CD8-positive, alpha-beta memory T cell (primary cell): ENCODE results near the gene COL25A1. TPM values are rescaled to one million over a fixed set of nuclear protein-coding genes. Genes with fewer than 3 reads are reported as not detected.
"Not testable (repeated sequence)": the region's sequence is repeated elsewhere in the genome, so short reads cannot be mapped to it uniquely, and the experiment has no call there.

ENCODE experiments used
- CTCF ChIA-PET: fragments of 350-600 bp; sonication (Branson Sonifier 250); formaldehyde crosslinking; loops from one replicate; lab custom pipeline; 2021; ENCODE audit warnings: antibody characterized with exemption; lab: Charles Lee
- POLR2A ChIA-PET: fragments of 350-600 bp; sonication (Branson Sonifier 250); formaldehyde crosslinking; loops from one replicate; lab custom pipeline; 2021; ENCODE audit warnings: antibody characterized with exemption; lab: Charles Lee
- DNase-seq, 5 donors: peaks; one replicate each; pipeline versions ENCODE4 v3.0.0 to v3.0.0-alpha.2; 2020 to 2022; ENCODE audit warnings: mixed read lengths in 1 of 5
- H3K27ac ChIP-seq: one replicate; pipeline ENCODE4 v1.7.0; 2013; ENCODE audit warnings: low read depth, mild to moderate bottlenecking, low read length, moderate library complexity
- H3K27me3 ChIP-seq: 2 replicates; pipeline ENCODE4 v1.7.0; 2013; ENCODE audit warnings: low read length, mild to moderate bottlenecking; ENCODE audit not compliant: insufficient read depth, poor library complexity, severe bottlenecking
- H3K36me3 ChIP-seq: 2 replicates; pipeline ENCODE4 v1.7.0; 2013; ENCODE audit warnings: mild to moderate bottlenecking, low read length, moderate library complexity; ENCODE audit not compliant: insufficient read depth
- H3K4me1 ChIP-seq: 2 replicates; pipeline ENCODE4 v1.7.0; 2013; ENCODE audit warnings: mild to moderate bottlenecking, low read length, moderate library complexity; ENCODE audit not compliant: insufficient read depth
- H3K4me3 ChIP-seq: 2 replicates; pipeline ENCODE4 v1.7.0; 2013; ENCODE audit warnings: mild to moderate bottlenecking, low read length
- H3K9me3 ChIP-seq: 2 replicates; pipeline ENCODE4 v1.7.0; 2013; ENCODE audit warnings: mild to moderate bottlenecking, low read length
- H3K27ac Mint-ChIP-seq, 8 donors: one replicate each; pipeline ENCODE4 v1.8.0; 2020 to 2021; ENCODE audit warnings: mixed read lengths in 8 of 8, mild to moderate bottlenecking in 6 of 8, inconsistent platforms in 3 of 8, moderate library complexity in 3 of 8
- H3K27me3 Mint-ChIP-seq, 2 donors: one replicate each; pipeline ENCODE4 v1.8.0; 2020 to 2021; ENCODE audit warnings: mixed read lengths in 2 of 2, mild to moderate bottlenecking in 1 of 2, moderate library complexity in 1 of 2
- H3K36me3 Mint-ChIP-seq, 3 donors: one replicate each; pipeline ENCODE4 v1.8.0; 2020 to 2021; ENCODE audit warnings: mixed read lengths in 3 of 3, inconsistent platforms in 1 of 3, mild to moderate bottlenecking in 1 of 3
- H3K4me1 Mint-ChIP-seq, 3 donors: one replicate each; pipeline ENCODE4 v1.8.0; 2020 to 2021; ENCODE audit warnings: mixed read lengths in 3 of 3, inconsistent platforms in 1 of 3, mild to moderate bottlenecking in 1 of 3
- H3K4me3 Mint-ChIP-seq, 7 donors: one replicate each; pipeline ENCODE4 v1.8.0; 2020 to 2021; ENCODE audit warnings: mixed read lengths in 7 of 7, mild to moderate bottlenecking in 6 of 7, moderate library complexity in 4 of 7, inconsistent platforms in 2 of 7
- H3K9me3 Mint-ChIP-seq, 5 donors: one replicate each; pipeline ENCODE4 v1.8.0; 2020 to 2022; ENCODE audit warnings: mixed read lengths in 5 of 5, mild to moderate bottlenecking in 3 of 5, moderate library complexity in 2 of 5, inconsistent platforms in 1 of 5
- polyA plus RNA-seq: library from polyadenylated mRNA; unstranded; fragments of 300-500 nt; fragmentation: Illumina TruSeq; gene quantifications from one replicate; pipeline ENCODE4 v1.2.3, GENCODE V29; 2021
- total RNA-seq, 2 experiments: library from RNA; stranded (reverse); gene quantifications; one replicate each; pipeline ENCODE4 v1.2.3, GENCODE V29; 2021

The COL25A1 gene
- total and polyA plus RNA-seq, 3 experiments from 2014 or later: not detected

DNA sequence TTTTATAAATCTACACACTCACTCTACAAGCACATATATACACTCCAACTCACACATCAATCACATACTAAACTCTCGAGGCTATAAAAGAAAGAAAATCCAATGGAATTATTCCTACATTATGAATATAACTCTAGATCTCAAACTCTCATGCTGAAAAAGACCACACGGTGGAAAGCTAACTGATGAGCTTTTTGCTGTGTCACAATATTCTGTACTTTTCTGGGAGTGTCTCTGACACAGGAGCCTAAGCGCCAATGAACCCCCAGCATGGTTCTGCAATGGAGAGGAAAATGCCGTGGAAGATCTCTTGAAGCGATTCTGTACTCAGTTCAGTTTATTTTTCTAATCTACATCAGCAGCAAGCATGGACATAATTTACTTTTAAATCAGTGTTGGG, 415.4 kb downstream of the COL25A1 start:
- no peaks in the 10 kb centered on the region for H3K36me3 Mint-ChIP-seq
- POLR2A ChIA-PET: no interaction called here

GRCh38 chr4:108885211-108885610, 417.2 kb downstream of the COL25A1 start:
- ChIA-PET POLR2A (no interaction called here), CTCF (no interaction called here)
- no peak for DNase-seq
- Mint-ChIP-seq H3K36me3 (no peaks in the 10 kb centered on the region), H3K4me3 (no peak overlapping the region), H3K27ac (no peak overlapping the region), H3K4me1 (no peaks in the 10 kb centered on the region), H3K27me3 (peaks cover 0 to 22% of the 10 kb centered on the region in 2 donors), H3K9me3 (no peaks in the 10 kb centered on the region)
- no peaks in the 10 kb centered on the region for H3K9me3 ChIP-seq
- H3K27ac ChIP-seq: no peak overlapping the region
- H3K4me3 ChIP-seq: no peak overlapping the region
- H3K27me3 ChIP-seq: no peaks in the 10 kb centered on the region
- no peaks in the 10 kb centered on the region for H3K4me1 ChIP-seq
- no peaks in the 10 kb centered on the region for H3K36me3 ChIP-seq

More for the DNA sequence above, 415.4 kb downstream of the COL25A1 start:
- CTCF ChIA-PET: no interaction called here
- H3K9me3 Mint-ChIP-seq: no peaks in the 10 kb centered on the region
- no peak overlapping the region for H3K27ac Mint-ChIP-seq
- Histone ChIP-seq H3K4me3 (no peak overlapping the region), H3K36me3 (no peaks in the 10 kb centered on the region), H3K27ac (no peak overlapping the region), H3K27me3 (no peaks in the 10 kb centered on the region), H3K9me3 (no peaks in the 10 kb centered on the region), H3K4me1 (no peaks in the 10 kb centered on the region)
- H3K27me3 Mint-ChIP-seq: peaks cover 0 to 23% of the 10 kb centered on the region in 2 donors
- DNase-seq: no peak
- H3K4me1 Mint-ChIP-seq: no peaks in the 10 kb centered on the region
- no peak overlapping the region for H3K4me3 Mint-ChIP-seq

- H3K4me3 Mint-ChIP-seq: no peak overlapping the region
- Histone ChIP-seq H3K9me3 (no peaks in the 10 kb centered on the region), H3K4me3 (no peak overlapping the region), H3K27ac (no peak overlapping the region), H3K36me3 (no peaks in the 10 kb centered on the region), H3K4me1 (no peaks in the 10 kb centered on the region), H3K27me3 (no peaks in the 10 kb centered on the region)
- ChIA-PET CTCF (no interaction called here), POLR2A (no interaction called here)
- H3K9me3 Mint-ChIP-seq: no peaks in the 10 kb centered on the region
- H3K4me1 Mint-ChIP-seq: no peaks in the 10 kb centered on the region
- DNase-seq: no peak
- H3K27ac Mint-ChIP-seq: no peak overlapping the region
- peaks cover 0 to 19% of the 10 kb centered on the region in 2 donors for H3K27me3 Mint-ChIP-seq
- no peaks in the 10 kb centered on the region for H3K36me3 Mint-ChIP-seq
Observed at GRCh38 chr4:108884596-108884995, 417.9 kb downstream of the COL25A1 start.

- ChIA-PET CTCF (no interaction called here), POLR2A (no interaction called here)
- no peak overlapping the region for H3K4me3 ChIP-seq
- no peaks in the 10 kb centered on the region for H3K4me1 Mint-ChIP-seq
- H3K36me3 ChIP-seq: no peaks in the 10 kb centered on the region
- H3K4me3 Mint-ChIP-seq: no peak overlapping the region
- H3K27me3 Mint-ChIP-seq: peaks cover 0 to 19% of the 10 kb centered on the region in 2 donors
- H3K9me3 Mint-ChIP-seq: no peaks in the 10 kb centered on the region
- no peaks in the 10 kb centered on the region for H3K27me3 ChIP-seq
- H3K27ac ChIP-seq: no peak overlapping the region
- H3K4me1 ChIP-seq: no peaks in the 10 kb centered on the region
- H3K9me3 ChIP-seq: no peaks in the 10 kb centered on the region
- no peaks in the 10 kb centered on the region for H3K36me3 Mint-ChIP-seq
- DNase-seq: no peak
- no peak overlapping the region for H3K27ac Mint-ChIP-seq
Observed at GRCh38 chr4:108881986-108882385, 420.5 kb downstream of the COL25A1 start.

- no peak for DNase-seq
- CTCF ChIA-PET: no interaction called here
- Histone ChIP-seq H3K4me3 (no peak overlapping the region), H3K9me3 (no peaks in the 10 kb centered on the region), H3K36me3 (no peaks in the 10 kb centered on the region), H3K27me3 (no peaks in the 10 kb centered on the region), H3K27ac (no peak overlapping the region), H3K4me1 (no peaks in the 10 kb centered on the region)
- Mint-ChIP-seq H3K9me3 (no peaks in the 10 kb centered on the region), H3K4me1 (no peaks in the 10 kb centered on the region), H3K36me3 (no peaks in the 10 kb centered on the region), H3K27ac (no peak overlapping the region), H3K27me3 (peaks cover 0 to 19% of the 10 kb centered on the region in 2 donors), H3K4me3 (no peak overlapping the region)
- POLR2A ChIA-PET: no interaction called here
Observed at GRCh38 chr4:108881190-108881589, 421.3 kb downstream of the COL25A1 start.

DNA sequence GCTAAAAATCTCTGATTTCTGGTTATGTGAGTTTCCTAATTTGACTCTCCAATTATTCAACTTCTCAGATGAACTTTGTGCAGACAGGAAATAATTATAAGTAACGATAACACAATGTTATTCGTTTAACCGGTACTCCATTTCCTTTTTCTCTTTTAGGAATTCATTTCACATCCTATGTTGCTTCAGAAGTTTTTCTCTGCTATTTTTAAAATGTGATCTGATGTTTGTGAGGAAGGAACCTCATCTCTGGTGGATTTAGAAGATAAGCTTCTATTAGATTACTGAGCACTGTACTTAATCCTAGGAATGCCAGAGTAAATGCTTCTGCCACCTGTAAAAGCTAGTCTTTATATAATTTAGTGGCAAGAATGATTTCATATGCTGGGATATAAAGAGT, 423.7 kb downstream of the COL25A1 start:
- ChIA-PET POLR2A (no interaction called here), CTCF (no interaction called here)
- H3K9me3 Mint-ChIP-seq: no peaks in the 10 kb centered on the region
- H3K4me3 Mint-ChIP-seq: no peak overlapping the region
- H3K4me1 ChIP-seq: no peaks in the 10 kb centered on the region
- H3K4me1 Mint-ChIP-seq: no peaks in the 10 kb centered on the region
- no peak overlapping the region for H3K4me3 ChIP-seq
- no peaks in the 10 kb centered on the region for H3K9me3 ChIP-seq
- peaks cover 0 to 8% of the 10 kb centered on the region in 2 donors for H3K27me3 Mint-ChIP-seq
- no peaks in the 10 kb centered on the region for H3K36me3 Mint-ChIP-seq
- H3K27ac Mint-ChIP-seq: no peak overlapping the region
- H3K36me3 ChIP-seq: no peaks in the 10 kb centered on the region
- DNase-seq: no peak
- H3K27me3 ChIP-seq: no peaks in the 10 kb centered on the region
- no peak overlapping the region for H3K27ac ChIP-seq

- Histone ChIP-seq H3K36me3 (no peaks in the 10 kb centered on the region), H3K27me3 (no peaks in the 10 kb centered on the region), H3K4me3 (no peak overlapping the region), H3K9me3 (no peaks in the 10 kb centered on the region), H3K27ac (no peak overlapping the region), H3K4me1 (no peaks in the 10 kb centered on the region)
- H3K9me3 Mint-ChIP-seq: no peaks in the 10 kb centered on the region
- ChIA-PET CTCF (no interaction called here), POLR2A (no interaction called here)
- no peaks in the 10 kb centered on the region for H3K4me1 Mint-ChIP-seq
- peaks cover 0 to 9% of the 10 kb centered on the region in 2 donors for H3K27me3 Mint-ChIP-seq
- no peaks in the 10 kb centered on the region for H3K36me3 Mint-ChIP-seq
- no peak overlapping the region for H3K4me3 Mint-ChIP-seq
- DNase-seq: no peak
- H3K27ac Mint-ChIP-seq: no peak overlapping the region
Observed at GRCh38 chr4:108877821-108878220, 424.6 kb downstream of the COL25A1 start.

- no peaks in the 10 kb centered on the region for H3K4me1 Mint-ChIP-seq
Observed at GRCh38 chr4:108874806-108875205, 427.7 kb downstream of the COL25A1 start.

GRCh38 chr4:108869970-108870369, 432.5 kb downstream of the COL25A1 start:
- POLR2A ChIA-PET, H3K4me3 Mint-ChIP-seq, H3K4me1 ChIP-seq, H3K4me3 ChIP-seq, H3K4me1 Mint-ChIP-seq, H3K9me3 Mint-ChIP-seq, H3K27ac ChIP-seq, CTCF ChIA-PET, H3K36me3 ChIP-seq, DNase-seq, H3K27me3 ChIP-seq, H3K36me3 Mint-ChIP-seq, H3K27ac Mint-ChIP-seq, H3K9me3 ChIP-seq: not testable (repeated sequence)
- peaks cover 4 to 12% of the 10 kb centered on the region in 2 donors for H3K27me3 Mint-ChIP-seq

More at GRCh38 chr4:108874806-108875205, 427.7 kb downstream of the COL25A1 start:
- ChIA-PET POLR2A (no interaction called here), CTCF (no interaction called here)
- H3K36me3 Mint-ChIP-seq: no peaks in the 10 kb centered on the region
- no peak overlapping the region for H3K27ac Mint-ChIP-seq
- Histone ChIP-seq H3K9me3 (no peaks in the 10 kb centered on the region), H3K36me3 (no peaks in the 10 kb centered on the region), H3K4me1 (no peaks in the 10 kb centered on the region), H3K27me3 (no peaks in the 10 kb centered on the region), H3K4me3 (no peak overlapping the region), H3K27ac (no peak overlapping the region)
- H3K4me3 Mint-ChIP-seq: no peak overlapping the region
- no peak for DNase-seq
- peaks cover 0 to 2% (median 0%) of the 10 kb centered on the region in 5 donors for H3K9me3 Mint-ChIP-seq
- H3K27me3 Mint-ChIP-seq: peaks cover 0 to 5% of the 10 kb centered on the region in 2 donors
